Upper lobe of left lung (tissue), 6 donors: ENCODE results near the gene RLIM. TPM values are rescaled to one million over a fixed set of nuclear protein-coding genes. Genes with fewer than 3 reads are reported as not detected.

ENCODE experiments used
- ATAC-seq, 2 donors: fragments of 200-7000 bp; cut with Tn5 transposase; one replicate each; pipeline ENCODE4 v1.9.1; 2022; ENCODE audit warnings: mild to moderate bottlenecking in 2 of 2, moderate library complexity in 2 of 2; ENCODE audit not compliant: low FRiP score in 2 of 2
- DNase-seq, 2 donors: peaks; one replicate each; pipeline ENCODE4 v3.0.0-alpha.2; 2019 to 2020
- H3K27ac ChIP-seq, 4 donors: fragments of 200-600 bp; sonication (generic); one replicate each; pipeline ENCODE4 v1.5.1; 2016 to 2019
- H3K27me3 ChIP-seq, 4 donors: fragments of 200-600 bp; sonication (generic); one replicate each; pipeline ENCODE4 v1.5.1; 2017 to 2019
- H3K36me3 ChIP-seq, 4 donors: fragments of 200-600 bp; sonication (generic); one replicate each; pipeline ENCODE4 v1.5.1; 2016 to 2019
- H3K4me1 ChIP-seq, 4 donors: fragments of 200-600 bp; sonication (generic); one replicate each; pipeline ENCODE4 v1.5.1; 2018 to 2019
- H3K4me3 ChIP-seq, 4 donors: fragments of 200-600 bp; sonication (generic); one replicate each; pipeline ENCODE4 v1.5.1; 2017 to 2019; ENCODE audit warnings: mild to moderate bottlenecking in 2 of 4, moderate library complexity in 1 of 4
- H3K9me3 ChIP-seq, 4 donors: fragments of 200-600 bp; sonication (generic); one replicate each; pipeline ENCODE4 v1.5.1; 2018 to 2019
- CTCF ChIP-seq, 6 experiments: fragments of 450-650 bp in 4 of 6; fragments of 200-600 bp in 2 of 6; sonication (generic) in 2 of 6; IDR thresholded peaks; one replicate each; pipeline ENCODE4 v1.5.1; 2016 to 2019; ENCODE audit warnings: antibody characterized with exemption in 6 of 6
- EP300 ChIP-seq, 4 donors: sonication (generic); formaldehyde crosslinking; IDR thresholded peaks; one replicate each; pipeline ENCODE4 v1.5.1; 2017; ENCODE audit warnings: antibody characterized with exemption in 4 of 4, control low read depth in 2 of 4
- POLR2A ChIP-seq, 4 donors: fragments of 450-650 bp; IDR thresholded peaks; one replicate each; pipeline ENCODE4 v1.5.1; 2016 to 2017; ENCODE audit warnings: antibody characterized with exemption in 4 of 4, mild to moderate bottlenecking in 2 of 4
- POLR2AphosphoS5 ChIP-seq, 2 donors: sonication (generic); formaldehyde crosslinking; IDR thresholded peaks; one replicate each; pipeline ENCODE4 v1.5.1; 2017; ENCODE audit warnings: antibody characterized with exemption in 2 of 2
- WGBS, 2 donors: methylation state at CpG; one replicate each; pipeline ENCODE4 v1.1.5; 2017 to 2018; 5-methylcytosine and 5-hydroxymethylcytosine counted together
- total RNA-seq, 6 donors: library from RNA; depleted of rRNA in 4 of 6; stranded (reverse); fragments of >200 nt in 4 of 6; gene quantifications; one replicate each; pipeline versions ENCODE4 v1.1.0 to v1.2.1, GENCODE V29; 2016 to 2021
- donor health status: DM: no; HTN: no; CAD: no; lungs with moderate emphysema.
- donor health status: DM: no; HTN: yes; CAD: no; lungs with severe emphysema.

The RLIM gene
- total RNA-seq, 6 donors from 2014 or later: 17.8 to 41.5 (median 29.7) TPM

- no peak for TF ChIP-seq POLR2A (IDR thresholded peaks at IDR 0.05)
- TF ChIP-seq CTCF (IDR thresholded peaks at IDR 0.05): no peak
- no peak for TF ChIP-seq POLR2AphosphoS5 (IDR thresholded peaks at IDR 0.05)
- TF ChIP-seq EP300 (IDR thresholded peaks at IDR 0.05): no peak
- H3K36me3 ChIP-seq: no peaks in the 10 kb centered on the region
- peak overlapping the region; percentile 56 to 70 (median 64) for H3K4me3 ChIP-seq
- ATAC-seq (peak in 1 of 2 donors; percentile 37), DNase-seq (no peak)
- no peaks in the 10 kb centered on the region for H3K9me3 ChIP-seq
- 0 to 32% methylated on average over 13 to 15 of the region's 15 CpGs for WGBS, 2 donors
- H3K4me1 ChIP-seq: peaks cover 0 to 4% (median 1%) of the 10 kb centered on the region in 4 donors
- H3K27ac ChIP-seq: peak overlapping the region; percentile 93 to 99 (median 99)
- H3K27me3 ChIP-seq: no peaks in the 10 kb centered on the region
These were observed 893 bp downstream of the RLIM start for GRCh38 chrX:74613370-74614092.

GRCh38 chrX:74606799-74607198 lies 7.6 kb downstream of the RLIM start:
- ATAC-seq: no peak
- no peak for DNase-seq
- no peaks in the 10 kb centered on the region for H3K9me3 ChIP-seq
- peaks cover 0 to 5% (median 0%) of the 10 kb centered on the region in 4 donors for H3K4me1 ChIP-seq
- WGBS, 2 donors: 84 to 96% methylated on average over 12 of the region's 12 CpGs
- TF ChIP-seq POLR2A (IDR thresholded peaks at IDR 0.05) (no peak), POLR2AphosphoS5 (IDR thresholded peaks at IDR 0.05) (no peak), CTCF (IDR thresholded peaks at IDR 0.05) (no peak), EP300 (IDR thresholded peaks at IDR 0.05) (no peak)
- no peak overlapping the region for H3K4me3 ChIP-seq
- no peak overlapping the region for H3K27ac ChIP-seq
- no peaks in the 10 kb centered on the region for H3K27me3 ChIP-seq
- no peaks in the 10 kb centered on the region for H3K36me3 ChIP-seq

GRCh38 chrX:74606342-74606741 lies 8.1 kb downstream of the RLIM start:
- Histone ChIP-seq H3K4me3 (no peak overlapping the region), H3K36me3 (no peaks in the 10 kb centered on the region), H3K27me3 (no peaks in the 10 kb centered on the region), H3K4me1 (peaks cover 0 to 5% (median 0%) of the 10 kb centered on the region in 4 donors), H3K9me3 (no peaks in the 10 kb centered on the region), H3K27ac (no peak overlapping the region)
- TF ChIP-seq CTCF (IDR thresholded peaks at IDR 0.05) (no peak), POLR2AphosphoS5 (IDR thresholded peaks at IDR 0.05) (no peak), EP300 (IDR thresholded peaks at IDR 0.05) (no peak)
- DNase-seq (no peak), ATAC-seq (no peak)

- Histone ChIP-seq H3K4me3 (no peak overlapping the region), H3K27ac (no peak overlapping the region), H3K36me3 (no peaks in the 10 kb centered on the region), H3K9me3 (no peaks in the 10 kb centered on the region), H3K27me3 (no peaks in the 10 kb centered on the region), H3K4me1 (peaks cover 0 to 5% (median 0%) of the 10 kb centered on the region in 4 donors)
- no peak for TF ChIP-seq CTCF (IDR thresholded peaks at IDR 0.05)
- ATAC-seq (no peak), DNase-seq (no peak)
- WGBS, 2 donors: 71 to 88% methylated on average over 2 of the region's 2 CpGs
These were observed 11.4 kb downstream of the RLIM start for GRCh38 chrX:74603040-74603439.

GRCh38 chrX:74602142-74602541 lies 12.3 kb downstream of the RLIM start:
- H3K36me3 ChIP-seq: no peaks in the 10 kb centered on the region
- no peak for ATAC-seq

More at GRCh38 chrX:74602142-74602541, 12.3 kb downstream of the RLIM start:
- no peak for TF ChIP-seq EP300 (IDR thresholded peaks at IDR 0.05)
- no peak for TF ChIP-seq POLR2A (IDR thresholded peaks at IDR 0.05)
- TF ChIP-seq CTCF (IDR thresholded peaks at IDR 0.05): no peak
- TF ChIP-seq POLR2AphosphoS5 (IDR thresholded peaks at IDR 0.05): no peak
- DNase-seq: no peak
- Histone ChIP-seq H3K4me1 (peaks cover 0 to 5% (median 0%) of the 10 kb centered on the region in 4 donors), H3K9me3 (no peaks in the 10 kb centered on the region), H3K4me3 (no peak overlapping the region), H3K27ac (no peak overlapping the region), H3K27me3 (no peaks in the 10 kb centered on the region)
- 81 to 90% methylated on average over 7 to 8 of the region's 8 CpGs for WGBS, 2 donors
